Measurements from ENCODE around the gene IRF2BPL. TPM values are rescaled to one million over a fixed set of nuclear protein-coding genes. Genes with fewer than 3 reads are reported as not detected.

IRF2BPL gene
- total RNA-seq, 2 donors from 2014 or later = 18.3 to 27.1 TPM

- H3K36me3 ChIP-seq = no peaks in the 10 kb centered on the region
- no peaks in the 10 kb centered on the region for H3K27me3 ChIP-seq
- H3K9ac ChIP-seq (ENCODE audit: low read depth in 2 of 2, low read length in 2 of 2) = peak overlapping the region; percentile 54 to 90
- DNase-seq = peak; percentile 100
- H3K27ac ChIP-seq = peak overlapping the region; percentile 80
- peaks cover 25% of the 10 kb centered on the region for H3K4me1 ChIP-seq
- intact Hi-C loops (cut with DNase I) = no loop called here
- H3K9me3 ChIP-seq = no peaks in the 10 kb centered on the region
- peak overlapping the region; percentile 11 for H3K4me3 ChIP-seq
- TF ChIP-seq CTCF (IDR thresholded peaks at IDR 0.05) = no peak
Measured at GRCh38 chr14:77040059-77040740, 11.7 kb upstream of the IRF2BPL start.

- intact Hi-C loops (cut with DNase I) = no loop called here
- H3K4me1 ChIP-seq = peaks cover 20% of the 10 kb centered on the region
- H3K27me3 ChIP-seq = no peaks in the 10 kb centered on the region
- no peaks in the 10 kb centered on the region for H3K36me3 ChIP-seq
- H3K27ac ChIP-seq = peak overlapping the region; percentile 80
- DNase-seq = no peak
- peak overlapping the region; percentile 11 for H3K4me3 ChIP-seq
- H3K9ac ChIP-seq (ENCODE audit: low read depth in 2 of 2, low read length in 2 of 2) = peak overlapping the region; percentile 54 to 90
- no peak for TF ChIP-seq CTCF (IDR thresholded peaks at IDR 0.05)
- no peaks in the 10 kb centered on the region for H3K9me3 ChIP-seq
Measured at GRCh38 chr14:77039285-77040058, 11.0 kb upstream of the IRF2BPL start.

- H3K9ac ChIP-seq (ENCODE audit: low read depth in 2 of 2, low read length in 2 of 2) = peak overlapping the region; percentile 28 to 49
Measured at GRCh38 chr14:77037938-77038568, 9.5 kb upstream of the IRF2BPL start.

GRCh38 chr14:77037215-77037937 is 8.9 kb upstream of the IRF2BPL start:
- Histone ChIP-seq H3K27ac (peak overlapping the region; percentile 80), H3K4me1 (peaks cover 19% of the 10 kb centered on the region), H3K27me3 (no peaks in the 10 kb centered on the region), H3K9ac (ENCODE audit: low read depth in 2 of 2, low read length in 2 of 2) (peak overlapping the region in 1 of 2 donors; percentile 49), H3K9me3 (no peaks in the 10 kb centered on the region), H3K4me3 (no peak overlapping the region), H3K36me3 (no peaks in the 10 kb centered on the region)
- DNase-seq = no peak
- intact Hi-C loops (cut with DNase I) = no loop called here
- no peak for TF ChIP-seq CTCF (IDR thresholded peaks at IDR 0.05)

More at GRCh38 chr14:77037938-77038568, 9.5 kb upstream of the IRF2BPL start:
- DNase-seq = no peak
- Histone ChIP-seq H3K4me3 (no peak overlapping the region), H3K27ac (peak overlapping the region; percentile 80), H3K9me3 (no peaks in the 10 kb centered on the region), H3K27me3 (no peaks in the 10 kb centered on the region), H3K4me1 (peaks cover 19% of the 10 kb centered on the region), H3K36me3 (no peaks in the 10 kb centered on the region)
- TF ChIP-seq CTCF (IDR thresholded peaks at IDR 0.05) = no peak
- intact Hi-C loops (cut with DNase I) = no loop called here
